Measurements from ENCODE around the gene MAP3K10.

Gene MAP3K10

DNA sequence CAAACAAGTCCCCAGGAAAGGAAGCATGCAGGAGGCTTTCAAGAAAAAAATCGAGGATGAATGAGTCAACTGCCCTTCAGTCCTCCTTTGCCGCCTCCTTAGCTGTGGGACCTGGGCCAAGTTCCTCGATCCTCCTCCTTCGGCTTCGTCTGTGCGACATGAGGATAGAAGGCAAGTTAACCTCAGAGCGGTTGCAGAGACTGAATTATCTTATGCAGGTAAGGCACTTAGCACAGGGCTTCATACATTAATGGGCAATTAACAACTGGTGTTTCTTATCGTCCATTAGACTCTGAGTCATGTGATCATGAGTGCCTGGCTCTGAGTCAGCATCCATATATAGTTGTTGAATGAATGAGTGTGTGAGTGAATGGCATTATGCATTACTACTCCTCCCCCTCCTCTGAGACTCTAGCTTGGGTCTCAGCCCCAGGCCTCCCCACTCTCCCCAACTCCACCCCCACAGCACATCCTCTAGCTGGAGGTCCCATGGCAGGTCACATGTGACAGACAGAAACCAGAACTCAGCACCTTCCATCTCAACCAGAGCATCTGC lies 28.6 kb downstream of the MAP3K10 start:
- H3K4me1 Mint-ChIP-seq: peaks cover 47% of the 10 kb centered on the region
- DNase-seq: no peak
- H3K27ac Mint-ChIP-seq: no peak overlapping the region
- ATAC-seq: peak; percentile 24
- no peak overlapping the region for H3K4me3 Mint-ChIP-seq
- peaks cover 87% of the 10 kb centered on the region for H3K27me3 Mint-ChIP-seq
- H3K9me3 Mint-ChIP-seq: peaks cover 5 to 6% of the 10 kb centered on the region in 2 donors

DNA sequence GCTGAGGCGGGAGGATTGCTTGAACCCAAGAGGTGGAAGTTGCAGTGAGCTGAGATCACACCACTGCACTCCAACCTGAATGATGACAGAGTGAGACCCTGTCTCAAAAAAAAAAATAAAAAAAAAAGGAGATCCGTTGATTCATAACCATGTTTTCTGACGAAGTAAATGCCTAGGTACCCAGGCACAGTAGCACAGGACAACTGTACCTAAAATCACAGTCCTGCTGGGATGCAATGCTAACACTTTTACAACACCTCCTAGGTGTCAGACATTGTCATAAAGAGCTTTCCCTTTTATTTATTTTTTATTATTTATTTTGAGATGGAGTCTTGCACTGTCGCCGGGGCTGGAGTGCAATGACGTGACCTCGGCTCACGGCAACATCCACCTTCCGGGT lies 29.4 kb downstream of the MAP3K10 start:
- peaks cover 96% of the 10 kb centered on the region for H3K27me3 Mint-ChIP-seq

DNA sequence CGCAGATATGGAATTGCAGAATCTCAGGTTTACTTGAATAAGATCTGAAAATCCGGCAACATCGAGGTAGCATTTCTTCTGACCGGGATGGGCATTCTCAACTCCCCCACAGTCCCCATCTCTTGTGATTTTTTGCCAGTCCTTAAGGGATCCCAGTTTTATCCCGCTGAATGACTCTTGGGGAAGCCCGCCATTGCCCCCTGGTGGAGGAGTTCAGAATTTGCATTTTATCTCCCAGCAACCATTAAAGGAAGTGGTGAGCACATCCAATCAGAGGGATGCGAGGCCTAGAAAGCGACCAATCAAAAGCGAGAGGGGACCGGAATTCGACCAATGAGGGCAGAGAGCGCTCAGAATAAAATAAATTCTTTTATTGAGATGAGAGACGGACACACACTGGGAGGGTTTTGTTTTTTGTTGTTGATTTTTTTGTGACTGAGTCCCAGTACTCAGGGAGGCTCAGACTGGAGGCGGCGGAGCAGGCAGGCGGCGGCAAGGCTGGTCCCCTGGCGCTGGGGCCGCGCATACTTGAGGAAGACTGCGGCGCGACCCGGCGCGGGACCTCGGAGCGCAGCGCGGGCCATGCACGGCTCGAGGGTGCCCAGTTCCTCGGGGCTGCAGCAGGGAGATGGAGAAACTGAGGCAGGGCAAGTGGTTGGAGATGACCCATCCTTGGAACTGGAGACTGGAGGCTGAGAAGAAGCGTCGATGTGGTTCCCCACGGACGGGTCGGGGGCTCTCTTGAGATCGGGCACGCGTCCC lies 30.8 kb downstream of the MAP3K10 start:
- Mint-ChIP-seq H3K9me3 (peaks cover 5 to 6% of the 10 kb centered on the region in 2 donors), H3K4me1 (peaks cover 60% of the 10 kb centered on the region), H3K27me3 (peaks cover 97% of the 10 kb centered on the region), H3K27ac (peak overlapping the region in 1 of 2 donors; percentile 72), H3K4me3 (peak overlapping the region; percentile 8 to 53)
- DNase-seq: peak; percentile 69 to 76
- ATAC-seq: peak; percentile 74

More for the DNA sequence above, 29.4 kb downstream of the MAP3K10 start:
- ATAC-seq (no peak), DNase-seq (no peak)
- Mint-ChIP-seq H3K4me1 (peaks cover 55% of the 10 kb centered on the region), H3K27ac (no peak overlapping the region), H3K4me3 (no peak overlapping the region), H3K9me3 (peaks cover 5 to 6% of the 10 kb centered on the region in 2 donors)

DNA sequence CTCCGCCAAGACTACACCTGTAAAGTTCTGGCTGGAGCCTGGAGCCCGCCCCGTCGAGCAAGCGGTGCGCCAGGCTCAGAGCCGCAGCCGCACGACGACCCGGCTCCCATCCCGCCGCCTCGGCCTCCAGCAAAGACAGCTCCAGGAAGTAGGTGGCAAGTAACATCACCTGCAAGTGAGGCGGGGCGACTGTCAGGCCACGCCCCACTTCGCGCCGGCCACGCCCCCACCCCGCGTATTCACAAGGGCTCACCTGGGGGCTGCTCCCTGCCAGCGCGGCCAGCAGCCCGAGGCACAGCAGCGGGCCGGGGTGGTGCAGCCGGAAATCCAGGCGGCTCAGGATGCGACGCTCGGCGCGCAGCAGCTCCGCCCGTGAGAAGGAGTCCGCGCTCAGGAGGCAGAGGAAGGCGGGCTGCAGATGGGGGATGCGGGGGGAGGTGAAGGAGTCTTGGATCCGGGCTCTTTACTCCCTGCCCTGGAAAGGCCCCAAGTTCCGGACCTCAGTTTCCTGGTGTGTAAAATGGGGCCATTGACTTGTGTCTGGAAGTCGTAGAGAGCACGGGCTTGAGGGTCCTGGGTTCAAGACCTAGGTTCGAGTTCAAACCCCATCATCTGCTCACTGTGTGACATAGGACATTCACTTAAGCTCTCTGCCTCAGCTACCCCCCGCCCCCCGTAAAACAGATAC lies 32.1 kb downstream of the MAP3K10 start:
- DNase-seq: peak in 1 of 2 donors; percentile 40
- peaks cover 52% of the 10 kb centered on the region for H3K4me1 Mint-ChIP-seq
- H3K27ac Mint-ChIP-seq: no peak overlapping the region
- H3K9me3 Mint-ChIP-seq: peaks cover 5 to 6% of the 10 kb centered on the region in 2 donors
- H3K4me3 Mint-ChIP-seq: peak overlapping the region in 1 of 2 donors; percentile 4
- H3K27me3 Mint-ChIP-seq: peaks cover 97% of the 10 kb centered on the region
- ATAC-seq: peak; percentile 29

DNA sequence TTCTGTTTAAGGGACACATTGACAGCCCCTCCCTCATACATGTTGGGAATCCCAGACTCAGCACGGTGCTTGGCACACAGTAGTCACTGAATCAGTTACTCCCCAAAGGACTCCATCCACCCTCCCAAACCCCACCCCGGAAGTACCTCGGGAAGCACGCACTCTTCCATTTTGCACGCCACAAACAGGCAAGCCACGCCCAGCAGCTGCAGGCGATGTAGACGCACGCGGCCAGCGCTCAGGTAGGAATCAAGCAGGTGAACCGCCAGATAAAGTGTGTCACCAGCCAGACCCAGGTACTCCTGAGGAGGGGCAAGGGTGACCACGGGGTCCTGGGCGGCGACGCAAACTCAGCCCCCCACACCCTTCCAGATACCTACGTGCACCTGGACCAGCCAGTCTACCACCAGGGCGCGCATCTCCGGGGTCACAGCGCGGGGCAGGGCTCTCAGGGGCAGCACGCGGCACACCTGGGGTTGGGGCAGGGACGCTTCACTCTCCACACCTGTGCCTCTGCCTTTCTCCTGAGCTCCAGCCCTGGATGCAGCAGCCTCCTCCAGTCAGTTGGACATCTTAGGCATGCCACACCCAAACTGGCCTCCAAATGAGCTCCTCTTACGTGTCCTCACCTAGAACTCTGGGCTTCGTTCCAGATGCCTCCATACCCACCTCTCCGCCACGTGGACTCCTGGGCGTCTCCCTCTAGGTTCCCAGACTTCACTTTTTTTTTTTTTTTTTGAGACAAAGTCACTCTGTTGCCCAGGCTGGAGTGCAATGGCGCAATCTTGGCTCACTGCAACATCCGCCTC lies 33.3 kb downstream of the MAP3K10 start:
- DNase-seq (no peak), ATAC-seq (no peak)
- peaks cover 5 to 6% of the 10 kb centered on the region in 2 donors for H3K9me3 Mint-ChIP-seq
- peaks cover 87% of the 10 kb centered on the region for H3K27me3 Mint-ChIP-seq
- peaks cover 52% of the 10 kb centered on the region for H3K4me1 Mint-ChIP-seq
- no peak overlapping the region for H3K27ac Mint-ChIP-seq
- peak overlapping the region in 1 of 2 donors; percentile 13 for H3K4me3 Mint-ChIP-seq

DNA sequence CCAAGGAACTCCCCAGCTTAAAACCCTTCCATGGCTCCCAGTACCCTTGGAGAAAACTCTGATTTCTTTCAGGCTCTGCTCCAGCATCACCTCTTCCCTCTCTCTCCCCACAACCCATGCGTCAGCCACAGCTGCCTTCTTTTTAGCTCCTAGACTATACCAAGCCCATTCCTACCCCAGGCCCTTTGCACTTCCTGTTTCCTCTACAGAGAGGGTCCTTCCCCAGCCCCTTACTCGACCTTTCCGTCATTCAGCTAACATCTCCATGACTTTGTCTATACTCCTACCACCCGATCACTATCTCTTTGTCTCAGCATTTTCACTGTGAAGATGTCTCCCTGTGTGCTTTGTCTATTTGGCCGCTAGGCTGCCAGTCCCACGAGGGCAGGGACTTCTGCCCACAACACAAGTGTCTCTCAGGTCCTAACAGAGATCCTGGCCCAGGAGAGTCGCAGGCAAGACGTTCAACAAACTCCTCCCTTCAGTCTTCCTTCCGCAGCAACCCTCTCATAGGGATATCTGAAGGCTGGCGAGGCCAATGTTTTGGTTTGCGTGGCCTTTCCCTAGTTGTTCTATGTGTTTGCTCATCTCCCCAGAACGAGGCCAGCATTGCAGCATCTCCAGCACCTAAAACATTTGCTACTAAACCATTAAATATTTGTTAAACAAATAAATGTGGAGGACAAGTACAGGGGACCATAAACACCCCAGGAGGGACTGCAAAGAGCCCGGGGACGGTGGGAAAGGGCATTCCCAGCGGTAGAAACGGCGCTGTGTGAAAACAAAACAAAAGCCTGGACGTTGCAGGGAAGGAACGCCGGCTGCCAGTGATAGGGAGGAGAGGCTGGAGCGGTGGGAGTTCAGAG lies 34.4 kb downstream of the MAP3K10 start:
- peak overlapping the region; percentile 60 to 78 for H3K4me3 Mint-ChIP-seq
- DNase-seq (no peak), ATAC-seq (no peak)
- H3K27me3 Mint-ChIP-seq: peaks cover 77% of the 10 kb centered on the region
- H3K27ac Mint-ChIP-seq: peak overlapping the region in 1 of 2 donors; percentile 60
- H3K9me3 Mint-ChIP-seq: peaks cover 5 to 6% of the 10 kb centered on the region in 2 donors
- peaks cover 54% of the 10 kb centered on the region for H3K4me1 Mint-ChIP-seq

DNA sequence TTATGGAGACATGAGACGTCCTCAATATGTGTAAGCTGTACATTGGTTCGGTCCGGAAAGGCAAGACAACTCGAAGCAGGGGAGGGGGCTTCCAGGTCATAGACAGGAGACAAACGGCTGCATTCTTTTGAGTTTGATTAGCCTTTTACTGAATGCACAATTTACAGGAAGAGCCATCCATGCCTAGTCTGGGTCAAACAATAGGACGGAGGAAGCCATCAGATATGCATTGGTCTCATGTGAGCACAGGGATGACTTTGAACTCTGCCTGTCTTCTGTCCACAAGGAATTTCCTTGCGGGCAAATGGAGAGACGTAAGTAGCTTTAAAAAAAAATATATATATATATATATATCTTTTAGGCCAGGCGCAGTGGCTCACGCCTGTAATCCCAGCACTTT lies 37.1 kb downstream of the MAP3K10 start:
- no peak overlapping the region for H3K4me3 Mint-ChIP-seq
- H3K4me1 Mint-ChIP-seq: peaks cover 49% of the 10 kb centered on the region
- no peak overlapping the region for H3K27ac Mint-ChIP-seq
- ATAC-seq (no peak), DNase-seq (no peak)
- H3K27me3 Mint-ChIP-seq: peaks cover 52% of the 10 kb centered on the region
- H3K9me3 Mint-ChIP-seq: no peaks in the 10 kb centered on the region

DNA sequence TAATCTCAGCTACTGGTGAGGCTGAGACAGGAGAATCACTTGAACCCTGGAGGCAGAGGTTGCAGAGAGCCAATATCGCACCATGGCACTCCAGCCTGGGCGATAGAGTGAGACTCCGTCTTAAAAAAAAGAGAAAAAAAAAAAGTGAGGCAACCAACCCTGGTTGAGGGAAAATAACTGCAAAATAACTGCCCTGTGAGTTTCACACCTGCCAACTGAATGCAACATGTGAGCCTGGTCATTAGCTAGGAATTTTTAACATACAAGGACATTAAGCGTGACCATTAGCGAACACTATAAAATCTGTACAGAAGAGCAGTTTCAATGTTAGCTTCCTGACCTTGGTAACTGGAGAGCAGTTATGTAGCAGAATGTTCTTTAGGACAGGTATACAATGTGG lies 37.6 kb downstream of the MAP3K10 start:
- H3K27ac Mint-ChIP-seq: no peak overlapping the region
- H3K4me3 Mint-ChIP-seq: no peak overlapping the region
- no peaks in the 10 kb centered on the region for H3K9me3 Mint-ChIP-seq
- H3K4me1 Mint-ChIP-seq: peaks cover 49% of the 10 kb centered on the region
- ATAC-seq: no peak
- H3K27me3 Mint-ChIP-seq: peaks cover 47% of the 10 kb centered on the region
- DNase-seq: no peak

DNA sequence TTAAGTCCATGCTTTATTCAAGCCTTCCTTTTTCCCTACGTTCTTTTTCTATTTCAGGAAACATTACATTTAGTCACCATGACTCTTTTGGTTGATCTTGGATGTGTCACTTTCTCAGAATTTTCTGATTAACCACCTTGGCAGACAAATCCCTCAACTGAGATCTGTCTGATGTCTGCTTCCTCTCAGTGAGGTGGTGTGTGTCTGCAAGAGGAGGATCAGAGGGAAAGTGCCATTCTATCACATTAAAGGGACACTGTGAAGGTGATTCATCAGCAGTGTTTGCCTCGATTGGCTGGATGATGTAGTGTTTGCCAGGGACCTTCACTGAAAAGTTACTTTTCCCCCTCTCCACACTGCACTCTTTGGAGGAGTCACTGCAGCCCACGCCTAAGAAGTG lies 38.3 kb downstream of the MAP3K10 start:
- Mint-ChIP-seq H3K27ac (no peak overlapping the region), H3K27me3 (peaks cover 41% of the 10 kb centered on the region), H3K4me3 (no peak overlapping the region), H3K4me1 (peaks cover 48% of the 10 kb centered on the region), H3K9me3 (no peaks in the 10 kb centered on the region)
- DNase-seq (no peak), ATAC-seq (peak; percentile 55)

DNA sequence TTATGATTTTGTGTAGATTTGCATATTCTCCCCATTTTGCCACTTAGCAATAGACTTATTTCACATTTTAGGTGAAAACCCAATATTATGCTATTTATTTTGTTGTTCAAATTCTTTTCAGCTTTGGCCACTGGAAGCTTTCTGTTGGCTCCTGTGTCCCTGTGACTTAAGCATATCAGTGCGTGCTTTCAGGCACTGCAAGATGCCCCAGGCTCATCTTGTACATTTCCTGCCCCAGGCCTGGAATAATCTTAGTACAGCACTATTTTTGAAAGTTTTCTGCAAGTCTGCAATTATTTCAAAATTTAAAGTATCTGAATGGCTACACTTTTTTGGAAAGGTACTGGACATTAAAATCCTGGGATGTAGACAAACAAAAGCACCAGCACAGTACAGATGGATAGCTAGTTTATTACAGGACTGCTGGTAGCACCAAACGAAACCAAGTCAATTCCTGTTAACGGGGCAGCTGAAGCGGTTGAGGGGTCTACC lies 38.7 kb downstream of the MAP3K10 start:
- no peaks in the 10 kb centered on the region for H3K9me3 Mint-ChIP-seq
- H3K4me1 Mint-ChIP-seq: peaks cover 44% of the 10 kb centered on the region
- H3K27me3 Mint-ChIP-seq: peaks cover 36% of the 10 kb centered on the region
- peak overlapping the region in 1 of 2 donors; percentile 27 for H3K27ac Mint-ChIP-seq
- ATAC-seq (no peak), DNase-seq (no peak)
- no peak overlapping the region for H3K4me3 Mint-ChIP-seq

DNA sequence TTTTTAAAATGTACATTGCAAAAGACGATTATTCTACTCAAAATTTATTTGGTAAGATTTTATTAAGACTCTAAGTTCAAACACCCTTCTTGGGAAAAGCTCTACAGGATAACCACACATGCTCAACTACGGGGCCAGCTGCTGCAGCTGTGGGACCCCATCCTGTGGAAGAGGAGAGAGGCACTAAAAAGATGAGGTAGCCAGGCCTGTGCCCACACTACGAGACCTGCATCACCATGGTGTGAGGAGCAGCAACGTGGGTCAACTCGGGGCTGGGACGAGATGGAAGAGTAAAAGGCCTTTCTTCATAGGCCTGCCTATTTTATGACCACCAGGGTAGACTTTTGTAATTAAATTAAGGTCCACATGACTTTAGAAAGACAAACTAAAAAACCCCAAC lies 39.8 kb downstream of the MAP3K10 start:
- ATAC-seq: no peak
- no peak for DNase-seq
- Mint-ChIP-seq H3K27me3 (peaks cover 25% of the 10 kb centered on the region), H3K4me3 (no peak overlapping the region), H3K4me1 (peaks cover 34% of the 10 kb centered on the region), H3K9me3 (no peaks in the 10 kb centered on the region), H3K27ac (no peak overlapping the region)

DNA sequence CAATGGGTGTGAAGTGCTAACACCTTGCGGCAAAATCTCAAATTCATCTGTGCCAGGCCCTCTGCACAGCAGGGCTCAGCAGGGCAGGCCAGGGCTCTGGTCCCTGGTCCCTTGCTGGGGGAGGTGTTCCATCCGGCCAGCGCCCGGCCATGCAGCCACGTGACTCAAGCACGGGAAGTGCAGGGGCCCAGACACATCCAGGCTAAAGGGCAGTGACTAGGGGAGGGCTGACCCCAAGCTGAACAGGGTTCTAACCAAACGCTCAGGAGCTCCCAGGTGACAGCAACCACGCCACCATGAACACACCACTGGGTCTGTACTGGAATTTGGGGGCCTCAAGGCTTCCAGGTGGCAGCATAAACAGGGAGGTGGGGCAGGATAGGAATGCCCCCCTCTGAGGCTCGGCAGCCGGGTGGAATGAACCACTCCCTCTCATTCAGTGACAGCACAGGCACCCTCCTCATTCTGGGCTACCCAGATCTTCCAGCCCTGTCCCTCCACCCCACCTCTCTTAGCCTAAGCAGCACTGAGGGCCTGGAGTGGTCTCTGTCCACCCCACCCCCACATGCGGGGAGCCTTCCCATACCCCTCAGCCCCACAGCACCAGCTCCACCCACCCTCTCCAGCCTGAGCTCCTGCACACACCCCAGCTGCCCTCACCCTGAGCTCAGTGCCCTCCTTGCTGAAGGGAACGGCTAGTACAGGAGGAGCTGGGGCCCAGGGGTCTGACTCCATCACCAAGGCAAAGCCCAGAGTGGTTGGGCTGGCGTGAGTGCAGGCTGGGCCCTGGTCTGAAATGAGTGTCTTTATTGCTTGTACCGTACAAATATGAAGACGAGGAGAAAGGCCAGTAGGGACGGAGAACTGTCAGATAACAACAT lies 40.6 kb downstream of the MAP3K10 start:
- no peak for ATAC-seq
- H3K27me3 Mint-ChIP-seq: peaks cover 18% of the 10 kb centered on the region
- peaks cover 27% of the 10 kb centered on the region for H3K4me1 Mint-ChIP-seq
- no peak for DNase-seq
- no peak overlapping the region for H3K4me3 Mint-ChIP-seq
- H3K9me3 Mint-ChIP-seq: no peaks in the 10 kb centered on the region
- H3K27ac Mint-ChIP-seq: no peak overlapping the region

DNA sequence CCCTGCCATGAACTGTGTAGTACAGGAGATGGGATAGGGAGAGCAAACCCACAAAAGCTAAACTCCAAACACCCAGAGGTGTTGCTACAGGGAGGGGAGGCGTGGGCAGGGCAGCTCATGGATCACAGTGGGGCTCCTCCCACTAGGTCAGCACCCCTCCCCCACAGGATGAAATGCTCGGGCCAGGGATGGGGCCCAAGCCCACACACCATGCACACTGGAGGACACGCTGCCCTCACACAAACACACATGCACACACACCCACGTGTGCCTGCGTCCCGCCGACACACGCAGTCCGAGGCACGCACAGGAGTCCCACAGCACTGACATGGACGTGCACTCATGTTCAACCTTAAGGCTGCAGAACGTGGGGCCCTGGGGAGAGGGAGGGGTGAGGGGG lies 41.3 kb downstream of the MAP3K10 start:
- ATAC-seq: peak; percentile 15
- no peak overlapping the region for H3K27ac Mint-ChIP-seq
- no peaks in the 10 kb centered on the region for H3K9me3 Mint-ChIP-seq
- peaks cover 24% of the 10 kb centered on the region for H3K4me1 Mint-ChIP-seq
- H3K27me3 Mint-ChIP-seq: peaks cover 11% of the 10 kb centered on the region
- no peak for DNase-seq
- H3K4me3 Mint-ChIP-seq: no peak overlapping the region
